Stimulated activated CD4-positive, alpha-beta T cell treated with anti-CD3 and anti-CD28 coated beads, Interleukin-1b, Interleukin-23, amount 100 ng/mL, for 48 hours (primary cell): ENCODE data around the gene GUCA2B.

Experiments
- DNase-seq: peaks from one replicate; pipeline ENCODE4 v3.0.0-alpha.2; 2020

The GUCA2B gene

DNA sequence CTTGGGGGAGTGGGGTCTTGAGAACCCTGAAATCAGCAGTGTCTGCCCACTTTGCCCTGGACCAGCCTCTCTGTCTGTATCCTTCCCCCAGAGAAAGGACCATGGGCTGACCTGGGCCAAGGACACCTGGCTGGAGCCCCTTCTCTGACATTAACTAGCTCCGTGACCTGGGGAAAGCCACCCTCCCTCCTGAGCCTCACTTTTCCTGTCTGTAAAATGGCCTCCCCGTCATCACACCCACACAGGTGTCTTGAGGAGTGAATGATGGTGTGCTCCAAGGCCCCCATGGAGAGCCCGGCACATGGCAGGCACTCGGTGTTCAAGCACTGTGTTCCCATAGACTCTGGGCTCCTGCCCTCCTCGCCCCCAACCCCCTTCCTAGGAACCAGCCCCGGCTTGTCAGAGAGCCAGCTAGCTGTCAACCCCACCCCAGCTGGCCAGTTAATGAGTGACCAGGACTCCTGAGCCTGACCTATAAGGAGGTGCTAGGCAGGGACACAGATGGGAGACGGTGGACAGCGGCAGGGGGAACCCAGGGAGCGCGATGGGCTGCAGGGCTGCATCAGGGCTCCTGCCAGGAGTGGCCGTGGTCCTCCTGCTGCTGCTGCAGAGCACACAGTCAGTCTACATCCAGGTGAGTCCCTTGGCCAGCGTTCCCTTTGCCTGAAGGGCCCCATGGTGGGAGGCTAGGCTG, at the start of gene GUCA2B:
Gene GUCA2B (plus strand): TSS at position 504 of the 694 bp plus-strand sequence. CDS start 41 bp downstream, at position 545.
- no peak for DNase-seq

DNA sequence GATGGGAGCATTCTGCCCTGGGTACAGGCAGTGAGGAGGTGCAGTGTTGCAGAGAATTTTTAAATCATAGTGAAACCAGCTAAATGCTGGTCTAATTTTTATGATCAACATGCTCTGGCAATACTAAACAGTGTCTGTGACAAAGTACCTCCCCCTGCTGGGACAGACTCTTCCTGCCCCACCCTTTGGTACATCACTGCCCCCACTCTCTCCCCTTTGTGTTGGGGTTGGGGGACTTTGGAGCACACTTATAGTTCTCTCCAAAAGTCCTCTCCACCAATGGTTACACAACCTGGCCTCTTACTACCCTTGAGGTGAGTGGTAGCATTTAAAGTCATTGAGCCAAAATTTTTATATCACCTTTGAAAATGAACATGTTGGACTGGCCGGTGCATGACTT, 48.2 kb upstream of the GUCA2B start:
- no peak for DNase-seq

DNA sequence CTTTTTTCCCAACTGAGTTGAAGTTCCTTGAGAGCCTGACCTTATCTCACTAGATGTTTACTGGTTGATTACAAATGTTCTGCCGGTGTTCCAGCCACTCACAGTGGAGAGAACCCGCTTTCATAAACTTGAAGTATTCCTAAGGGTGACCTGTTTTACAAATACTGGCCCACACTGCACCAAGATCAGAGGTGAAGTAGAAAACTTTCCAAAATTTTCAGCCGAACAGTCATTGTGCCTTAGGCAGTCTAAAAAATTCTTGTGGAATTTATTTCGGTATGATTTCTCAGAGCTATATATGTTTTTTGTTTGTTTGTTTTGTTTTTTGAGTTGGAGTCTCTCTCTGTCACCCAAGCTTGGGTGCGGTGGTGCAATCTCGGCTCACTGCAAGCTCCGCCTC, 44.9 kb upstream of the GUCA2B start:
- no peak for DNase-seq

DNA sequence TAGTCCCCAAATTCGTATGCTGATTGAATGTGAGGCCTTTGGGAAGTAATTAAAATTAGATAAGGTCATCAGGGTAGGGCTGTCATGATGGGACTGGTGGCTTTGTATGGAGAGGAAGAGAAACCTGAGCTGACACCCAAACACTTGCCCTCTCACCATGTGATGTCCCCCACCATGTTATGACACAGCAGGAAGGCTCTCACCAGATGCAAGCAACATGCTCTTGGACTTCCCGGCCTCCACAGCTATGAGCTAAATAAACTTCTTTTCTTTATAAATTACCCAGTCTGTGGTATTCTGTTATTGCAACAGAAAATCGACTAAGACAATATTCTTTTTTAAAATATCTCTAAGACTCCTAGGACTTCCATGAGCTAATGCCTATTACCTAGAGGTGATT, 43.6 kb upstream of the GUCA2B start:
- no peak for DNase-seq

DNA sequence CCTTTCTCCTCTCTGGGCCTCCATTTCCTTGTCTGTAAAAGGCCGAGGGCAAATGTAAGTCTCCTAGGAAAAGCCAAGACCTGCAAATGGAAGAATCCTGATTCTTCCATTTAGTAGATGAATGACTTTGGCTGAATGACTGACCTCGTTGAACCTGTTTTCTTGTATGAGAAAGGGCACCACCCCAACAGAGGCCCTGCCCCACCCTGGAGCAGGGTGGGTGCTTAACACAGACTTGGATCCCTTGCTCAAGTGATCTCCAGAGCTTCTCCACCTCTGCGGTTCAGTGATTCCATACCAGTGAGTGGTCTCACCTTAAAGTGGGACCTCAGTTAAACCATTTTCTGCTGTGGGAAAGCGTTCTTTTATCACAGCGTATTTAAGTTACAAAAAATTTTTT, 39.0 kb upstream of the GUCA2B start:
- no peak for DNase-seq

DNA sequence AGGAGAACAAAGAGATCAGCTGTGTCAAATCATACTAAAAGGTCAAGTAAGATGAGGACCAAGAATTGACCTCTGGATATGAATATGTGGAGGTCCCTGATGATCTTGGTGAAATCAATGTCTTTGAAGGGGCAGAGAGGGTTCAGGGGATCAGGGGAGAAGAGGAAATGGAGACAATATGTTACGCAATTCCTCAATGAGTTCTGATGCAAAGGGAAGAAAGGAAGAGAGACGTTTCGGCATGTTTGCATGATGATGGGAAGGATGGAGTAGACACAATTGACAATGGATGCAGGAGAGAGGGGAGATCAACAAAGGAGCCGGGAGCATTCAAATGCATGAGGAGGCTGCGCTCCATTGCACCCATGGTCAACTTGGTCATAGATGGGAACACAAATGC, 36.0 kb upstream of the GUCA2B start:
- DNase-seq, result no peak

DNA sequence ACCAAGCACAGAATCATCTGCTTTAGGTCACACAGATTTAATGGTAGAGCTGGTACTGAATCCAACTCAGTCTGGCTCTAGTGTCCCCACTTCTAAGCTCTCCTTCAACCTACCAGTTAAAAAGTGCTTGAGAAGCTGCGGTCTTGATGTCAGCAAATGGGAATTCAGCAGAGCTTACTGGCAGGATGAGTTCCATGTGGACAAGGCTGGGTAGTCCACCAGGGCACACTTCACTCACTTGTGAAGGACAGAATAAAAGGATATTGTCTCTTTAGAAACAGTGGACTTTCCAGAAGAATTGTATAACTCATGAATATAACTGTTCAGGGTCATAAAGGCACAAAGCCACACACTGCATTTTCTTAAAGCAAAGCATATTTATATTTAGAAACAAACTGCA, 35.1 kb upstream of the GUCA2B start:
- DNase-seq, result no peak

DNA sequence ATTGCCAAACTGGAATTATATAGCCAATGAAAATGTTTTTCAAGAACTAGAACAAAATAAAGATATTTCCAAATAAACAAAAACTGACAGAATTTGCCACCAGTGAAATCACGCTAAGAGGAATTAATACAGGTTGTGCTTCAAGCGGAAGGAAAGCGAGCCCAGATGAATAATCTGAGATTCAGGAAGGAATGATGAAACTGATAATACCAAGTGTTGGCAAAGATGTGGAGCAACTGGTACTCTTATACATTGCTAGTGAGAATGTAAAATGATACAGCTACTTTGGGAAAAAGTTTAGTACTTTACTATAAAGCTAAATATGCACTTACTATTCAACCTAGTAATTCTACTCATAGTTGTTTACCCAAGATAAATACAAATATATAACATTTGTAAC, 30.8 kb upstream of the GUCA2B start:
- no peak for DNase-seq

DNA sequence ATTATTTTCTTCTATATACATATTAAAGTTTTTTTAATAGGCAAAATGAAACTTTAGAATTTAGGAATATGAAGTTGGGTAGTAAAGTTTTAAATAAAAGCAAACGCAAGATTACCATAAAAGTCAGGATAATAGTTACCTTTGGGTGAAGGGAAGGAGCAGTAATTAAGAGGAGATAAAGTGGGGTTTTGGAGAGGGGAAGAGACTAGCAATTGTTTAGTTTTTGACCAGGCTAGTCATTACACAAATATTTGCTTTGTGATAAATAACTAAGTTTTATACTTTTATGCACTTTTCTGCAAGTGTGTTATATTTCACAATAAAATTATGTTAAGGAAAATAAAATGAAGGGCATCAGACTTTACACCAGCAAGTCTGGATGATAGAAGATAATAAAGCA, 27.7 kb upstream of the GUCA2B start:
- DNase-seq, result no peak

DNA sequence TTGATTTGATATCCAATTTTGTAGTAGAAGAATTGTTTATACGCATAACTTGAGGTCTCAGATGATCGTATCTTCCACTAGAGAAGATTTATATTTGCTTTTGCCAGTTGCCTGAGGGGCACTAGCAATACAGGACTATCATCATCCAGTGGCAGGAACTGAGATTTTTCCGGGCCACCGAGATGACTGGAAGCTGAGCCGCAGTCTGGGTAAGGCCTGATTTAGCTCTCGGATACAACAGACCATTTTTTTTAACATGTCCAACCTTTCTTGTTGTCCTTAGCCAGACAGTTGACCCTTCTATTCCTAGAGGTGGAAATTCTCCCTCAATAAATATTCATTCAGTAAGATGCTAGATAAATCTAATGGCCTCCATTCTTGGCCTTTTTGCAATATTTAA, 25.4 kb upstream of the GUCA2B start:
- DNase-seq, result no peak

DNA sequence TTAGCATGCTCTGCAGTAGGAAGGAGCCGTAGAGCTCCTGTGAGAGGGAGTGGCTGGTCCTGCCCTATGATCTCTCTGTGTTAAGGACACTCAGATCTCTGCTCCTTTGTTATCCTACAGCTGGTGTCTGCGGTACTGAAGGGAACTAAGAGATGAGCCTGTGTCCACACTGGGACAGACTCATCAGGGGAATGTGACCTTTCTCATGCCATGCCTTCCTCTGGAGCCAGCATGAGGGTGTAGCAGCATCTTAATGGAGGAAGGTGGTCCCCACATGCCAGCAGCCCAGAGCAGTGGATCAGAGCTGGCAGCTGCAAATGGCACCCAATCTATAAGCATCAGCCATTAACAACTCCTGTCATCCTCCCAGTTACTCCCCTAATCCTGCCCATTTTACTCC, 24.7 kb upstream of the GUCA2B start:
- DNase-seq, result no peak

DNA sequence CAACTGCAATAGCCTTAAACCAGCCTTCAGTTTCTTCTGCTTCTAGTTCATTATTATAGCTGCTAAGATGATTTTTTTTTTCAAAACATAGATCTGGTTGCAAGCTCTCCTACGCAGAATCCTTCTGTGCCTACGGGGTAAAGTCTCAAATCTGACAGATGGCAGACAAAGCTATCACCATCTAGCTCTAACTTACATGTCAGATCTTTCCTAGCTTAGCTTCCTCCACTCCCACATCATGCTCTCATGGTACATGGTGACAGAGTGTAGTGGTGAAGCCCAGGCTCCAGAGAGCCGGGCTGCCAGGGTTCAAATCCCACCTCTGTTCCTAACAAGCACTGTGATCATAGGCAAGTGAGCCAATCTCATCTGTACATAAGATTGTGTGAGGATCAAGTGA, 24.2 kb upstream of the GUCA2B start:
- no peak for DNase-seq

DNA sequence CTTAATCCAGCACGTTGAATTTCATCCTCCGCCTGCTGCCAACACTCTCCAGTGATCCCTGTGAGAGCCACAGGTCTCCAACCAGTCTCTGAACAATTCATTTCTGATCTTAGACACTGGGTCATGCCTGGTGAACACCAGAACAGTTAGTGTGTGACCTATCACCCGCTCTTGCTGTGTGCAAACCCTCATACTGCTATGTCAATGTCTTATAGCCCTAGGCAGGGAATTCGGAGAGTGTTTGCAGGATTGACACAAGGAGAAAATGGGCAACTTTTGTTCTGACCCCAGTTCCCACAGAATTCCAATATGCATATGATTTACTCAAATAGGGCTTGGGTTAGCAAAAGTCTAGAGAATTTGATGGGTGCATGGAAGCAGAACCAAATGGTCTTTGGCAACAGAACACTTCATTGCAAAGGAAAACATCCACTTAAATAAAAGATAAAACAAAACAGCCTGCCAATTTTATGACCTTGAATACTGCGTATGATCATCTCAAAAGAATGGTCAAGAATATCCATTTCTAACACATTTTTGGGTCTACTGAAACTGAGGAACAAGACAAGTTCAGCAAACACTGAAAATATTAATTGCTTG, 23.0 kb upstream of the GUCA2B start:
- DNase-seq, result no peak

DNA sequence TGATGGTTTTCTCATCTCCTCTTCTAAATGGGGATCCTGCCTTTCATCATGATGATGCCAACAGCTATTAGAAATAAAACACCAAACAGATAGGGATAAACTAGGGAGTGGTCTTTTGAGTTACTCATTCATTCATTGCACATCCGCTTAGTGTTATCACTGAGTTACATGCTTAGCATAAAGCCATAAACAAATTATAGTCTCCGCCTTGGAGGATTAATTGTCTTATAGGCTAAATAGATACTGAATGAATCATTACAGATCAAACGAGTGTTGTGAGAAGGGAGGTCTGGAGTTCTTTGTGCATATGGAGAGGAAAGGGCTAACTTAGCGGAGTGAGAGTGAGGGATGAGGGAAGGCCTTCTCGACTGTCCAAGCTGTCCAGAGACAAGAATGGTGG, 19.8 kb upstream of the GUCA2B start:
- DNase-seq, result no peak

DNA sequence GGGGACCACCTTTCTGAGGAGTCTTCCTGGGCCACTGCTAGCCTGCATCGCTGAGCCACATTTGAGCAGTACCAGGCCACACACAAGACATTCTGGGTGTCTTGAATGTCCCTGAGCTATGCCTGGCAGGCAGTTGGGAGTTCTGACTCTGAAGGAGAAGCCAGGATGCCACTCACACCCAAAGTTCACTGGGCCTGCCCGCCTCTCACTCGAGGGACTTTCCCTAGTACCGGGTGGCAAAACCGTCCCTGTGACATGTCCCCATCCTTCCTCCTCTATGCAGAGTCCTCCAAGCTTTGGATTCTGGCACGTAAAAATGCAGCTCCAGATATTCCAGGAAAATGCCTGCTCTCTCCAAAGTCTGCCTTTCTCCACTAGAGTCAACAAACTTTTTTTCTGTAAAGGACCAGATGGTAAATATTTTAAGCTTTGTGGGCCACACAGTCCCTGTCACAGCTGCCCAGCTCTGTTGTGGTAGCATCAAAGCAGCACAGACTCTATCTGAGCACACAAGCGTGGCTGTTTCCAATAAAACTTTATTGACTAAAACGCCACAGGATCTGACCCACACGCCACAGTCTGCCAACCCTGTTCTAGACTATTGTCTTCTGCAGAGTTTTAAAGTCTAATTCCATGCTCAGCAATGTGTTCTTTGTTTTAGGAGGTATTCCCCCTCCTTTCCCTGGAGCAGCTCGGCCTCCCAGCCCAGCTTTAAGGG, 19.2 kb upstream of the GUCA2B start:
- no peak for DNase-seq

DNA sequence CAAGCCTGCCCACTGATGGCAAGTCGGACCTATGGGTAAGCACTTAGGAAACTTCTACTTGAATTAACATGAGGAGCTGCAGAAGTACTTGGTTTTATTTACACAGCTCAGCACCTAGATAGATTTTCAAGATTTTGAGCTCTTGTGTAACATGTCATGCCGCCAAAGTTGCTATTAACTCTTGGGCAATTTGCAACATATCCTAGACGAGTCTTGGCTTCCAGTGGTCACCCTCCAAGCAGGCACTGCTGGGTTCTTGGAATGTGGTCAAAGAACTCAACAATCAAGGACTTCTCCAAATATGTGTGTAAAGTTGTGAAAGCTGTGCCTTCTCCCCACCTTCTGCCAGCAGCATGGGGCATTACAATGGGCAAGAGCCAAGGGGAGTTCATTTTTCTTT, 17.8 kb upstream of the GUCA2B start:
- no peak for DNase-seq

DNA sequence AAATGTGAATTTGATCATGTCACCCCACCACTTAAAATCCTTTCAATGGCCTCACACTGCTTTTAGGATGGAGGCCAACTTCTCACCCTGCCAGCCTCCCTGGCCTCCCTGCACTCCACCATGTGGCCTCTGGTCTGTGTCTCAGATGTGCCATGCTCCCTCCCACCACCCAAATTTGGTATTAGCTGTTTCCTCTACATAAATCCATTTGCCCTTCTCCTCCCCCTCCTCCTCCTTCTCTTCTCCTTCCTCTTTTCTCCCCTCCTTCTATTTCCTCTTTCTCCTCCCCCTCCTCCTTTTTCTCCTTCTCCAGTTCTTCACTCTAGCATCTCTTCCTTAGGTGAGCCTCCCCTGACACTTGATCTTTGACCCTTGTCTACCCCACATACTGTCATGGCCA, 16.7 kb upstream of the GUCA2B start:
- DNase-seq, result no peak

DNA sequence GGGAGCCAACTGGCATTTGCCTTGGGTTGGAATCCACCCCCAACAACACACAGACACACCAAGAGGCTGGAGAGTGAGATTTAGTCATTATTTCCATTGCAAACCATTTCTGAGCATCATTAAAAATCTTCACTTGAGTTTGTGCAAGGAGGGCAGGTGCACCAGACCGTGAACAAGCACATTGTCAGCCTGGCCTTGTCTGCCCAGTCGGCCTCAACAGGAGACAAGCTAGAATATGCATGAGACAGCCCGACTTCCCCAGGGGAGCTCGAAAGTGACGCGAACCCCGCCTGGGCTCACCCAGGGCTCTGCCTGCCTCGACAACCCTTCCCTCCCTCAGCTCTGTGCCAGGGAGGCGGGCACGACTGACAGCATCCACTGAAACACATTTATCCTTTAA, 15.4 kb upstream of the GUCA2B start:
- no peak for DNase-seq

DNA sequence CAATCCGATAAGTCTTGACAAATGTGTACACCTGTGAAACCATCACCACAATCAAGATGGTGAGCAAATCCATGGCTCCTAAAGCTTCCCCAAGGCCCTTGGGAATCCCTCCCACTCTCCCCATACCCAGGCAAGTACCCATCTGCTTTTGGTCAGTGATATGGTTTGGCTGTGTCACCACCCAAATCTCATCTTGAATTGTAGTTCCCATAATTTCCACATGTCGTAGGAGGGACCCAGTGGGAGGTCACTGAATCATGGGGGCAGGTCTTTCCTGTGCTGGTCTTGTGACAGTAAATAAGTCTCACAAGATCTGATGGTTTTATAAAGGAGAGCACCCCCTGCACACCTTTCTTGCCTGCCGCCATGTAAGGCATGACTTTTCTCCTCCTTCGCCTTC, 14.6 kb upstream of the GUCA2B start:
- DNase-seq, result no peak

DNA sequence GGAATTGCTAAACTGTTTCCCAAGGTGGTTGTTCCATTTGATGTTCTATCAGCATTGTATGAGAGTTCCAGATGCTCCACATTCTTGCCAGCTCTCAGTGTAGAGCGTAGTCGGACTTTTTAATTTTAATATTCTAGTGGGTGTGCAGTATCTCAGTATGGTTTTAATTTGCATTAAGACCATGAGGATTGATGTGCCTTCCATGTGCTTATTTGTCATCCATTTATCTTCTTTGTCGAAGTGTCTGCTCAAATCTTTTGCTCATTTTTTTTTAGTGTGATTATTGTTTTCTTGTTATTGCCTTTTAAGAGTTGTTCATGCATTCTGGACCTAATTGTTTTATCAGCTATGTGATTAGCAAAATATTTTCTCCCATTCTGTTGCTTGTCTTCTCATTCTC, 13.8 kb upstream of the GUCA2B start:
- DNase-seq, result no peak

DNA sequence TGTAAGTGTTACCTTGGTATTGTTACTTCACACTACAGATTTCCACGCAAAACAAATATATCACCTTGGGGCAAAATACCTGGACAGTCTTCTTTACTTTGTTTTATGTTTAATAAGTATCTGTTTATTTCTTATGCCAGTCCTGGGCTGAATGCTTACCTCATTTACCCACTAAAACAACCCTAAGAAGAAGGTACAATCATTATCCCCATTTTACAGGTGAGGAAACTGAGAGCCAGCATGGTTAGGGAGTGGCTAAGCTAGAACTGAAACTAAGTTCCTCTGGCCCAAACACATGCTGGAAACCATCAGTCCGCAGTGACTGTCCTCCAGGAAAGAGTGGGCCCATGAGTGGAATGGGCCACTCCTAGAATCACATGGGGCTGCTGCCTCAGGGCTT, 13.0 kb upstream of the GUCA2B start:
- DNase-seq, result no peak

DNA sequence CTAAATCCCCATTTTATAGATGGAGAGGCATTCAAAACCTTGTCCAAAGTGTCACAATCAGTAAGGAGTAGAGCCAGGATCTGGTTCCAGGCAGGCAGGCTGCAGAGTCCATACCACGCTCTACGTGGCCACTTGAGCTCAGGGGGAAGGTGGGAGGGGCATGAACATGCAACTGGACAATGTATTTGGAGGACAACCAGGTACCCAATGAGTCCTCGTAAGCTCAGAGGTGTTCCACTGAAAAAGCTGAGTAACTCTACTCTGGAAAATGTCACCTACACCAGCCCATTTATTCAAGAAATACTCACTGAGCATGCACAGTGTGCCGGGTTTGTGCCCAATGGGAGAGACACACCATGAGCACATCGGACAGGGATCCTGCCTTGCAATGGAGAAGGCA, 11.2 kb upstream of the GUCA2B start:
- no peak for DNase-seq

DNA sequence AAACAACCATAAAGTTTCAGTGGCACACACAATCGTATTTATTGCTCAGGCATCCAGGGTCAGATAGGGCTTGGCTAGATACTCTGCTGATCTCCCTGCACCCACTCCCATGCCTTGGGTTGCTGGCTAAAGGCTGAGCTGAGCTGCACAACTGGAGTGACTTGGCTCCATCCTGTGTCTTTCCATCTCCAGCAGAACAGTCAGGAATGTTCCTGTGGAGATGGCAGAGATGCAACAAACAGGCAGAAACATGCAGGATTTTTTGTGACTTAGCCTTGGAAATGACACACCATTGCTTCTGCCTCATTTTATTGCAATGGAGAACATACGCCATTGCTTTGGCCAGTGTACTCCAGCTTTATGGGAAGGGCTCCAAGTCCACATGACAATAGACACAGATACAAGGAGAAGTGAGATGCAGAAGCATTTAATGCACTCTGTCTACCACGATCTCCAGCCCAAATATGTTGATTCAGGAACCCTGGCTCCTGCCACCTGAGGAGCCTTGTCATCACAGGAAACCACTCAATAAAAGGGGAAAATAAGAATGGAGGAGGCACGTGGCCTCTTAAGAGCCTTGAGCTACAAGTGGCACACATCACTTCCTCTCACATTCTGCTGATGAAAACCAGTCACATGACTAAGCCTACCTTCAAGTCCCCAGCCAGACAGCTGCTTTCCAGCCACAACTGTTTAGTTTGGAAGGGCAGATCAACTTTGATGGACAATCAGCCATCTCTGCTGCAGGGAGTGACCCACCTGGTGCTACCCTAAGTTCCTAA, 10.1 kb upstream of the GUCA2B start:
- DNase-seq, result no peak
